HG02884 (cell line): ENCODE results near the gene TMEM161A.

Experiments used
- ATAC-seq: cut with Tn5 transposase; IDR thresholded peaks from one replicate; pipeline ENCODE4 v1.9.1; 2021; ENCODE audit warnings: mild to moderate bottlenecking, moderate library complexity; ENCODE audit not compliant: unreplicated experiment

The TMEM161A gene

DNA sequence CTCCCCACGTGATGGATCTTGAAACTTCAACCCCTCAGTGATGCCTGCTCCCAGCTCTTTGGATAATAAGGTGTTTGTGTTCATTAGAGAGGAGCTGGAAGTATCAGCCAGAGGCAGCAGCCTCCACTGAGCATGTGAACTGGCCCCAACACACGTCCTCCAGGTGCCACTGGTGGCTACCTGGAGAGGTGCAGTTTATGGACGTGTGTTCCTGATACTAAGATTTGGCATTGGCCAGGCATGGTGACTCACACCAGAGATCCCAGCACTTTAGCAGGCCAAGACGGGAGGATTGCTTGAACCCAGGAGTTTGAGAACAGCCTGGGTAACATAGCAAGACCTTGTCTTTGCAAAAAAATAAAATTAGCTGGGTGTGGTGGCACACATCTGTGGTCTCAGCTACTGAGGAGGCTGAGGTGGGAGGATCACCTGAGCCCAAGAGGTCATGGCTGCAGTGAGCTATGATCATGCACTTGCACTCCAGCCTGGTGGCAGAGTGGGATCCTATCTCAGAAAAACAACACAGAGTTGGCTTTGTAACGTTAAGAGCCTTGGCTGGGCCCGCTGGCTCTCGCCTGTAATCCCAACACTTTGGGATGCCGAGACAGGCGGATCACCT, 40.1 kb downstream of the TMEM161A start:
- no peak for ATAC-seq

DNA sequence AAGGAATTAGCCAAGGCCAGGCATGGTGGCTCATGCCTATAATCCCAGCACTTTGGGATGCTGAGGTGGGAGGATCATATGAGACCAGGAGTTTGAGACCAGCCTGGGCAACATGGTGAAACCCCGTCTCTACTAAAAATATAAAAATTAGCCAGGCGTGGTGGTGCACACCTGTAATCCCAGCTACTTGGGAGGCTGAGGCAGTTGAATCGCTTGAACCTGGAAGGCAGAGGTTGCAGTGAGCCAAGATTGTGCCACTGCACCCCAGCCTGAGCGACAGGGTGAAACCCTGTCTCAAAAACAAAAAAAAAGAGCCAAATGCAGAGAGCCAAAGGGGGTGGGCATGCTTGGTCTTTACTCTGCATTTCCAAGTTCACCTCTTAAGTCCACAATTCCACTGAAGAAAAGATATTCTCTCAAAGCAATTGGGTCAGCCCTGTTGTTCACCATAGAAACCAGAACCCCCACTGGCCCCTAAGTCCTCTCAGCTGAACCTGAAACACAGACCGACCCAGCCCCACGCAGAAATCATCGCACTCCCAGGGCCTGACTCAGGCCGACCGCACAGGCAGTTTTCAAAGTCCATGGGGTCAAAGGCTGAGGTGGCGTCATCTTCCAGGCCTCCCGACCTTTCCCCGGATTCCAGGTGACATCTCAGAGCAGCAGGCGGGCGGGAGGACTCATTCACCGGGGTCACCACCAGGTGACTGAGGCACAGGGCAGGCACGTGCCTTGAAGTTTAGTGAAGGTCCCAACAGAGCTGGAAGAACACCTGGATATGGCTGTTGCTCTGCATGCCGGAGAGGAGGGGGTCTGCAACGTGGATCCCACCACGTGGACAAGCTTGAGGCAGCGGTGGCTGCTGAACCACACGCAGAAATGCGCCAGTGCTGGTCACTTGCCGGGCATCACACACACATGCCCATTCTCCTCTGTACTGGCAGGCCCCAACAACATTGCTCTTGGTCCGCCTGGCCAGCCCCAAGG, 41.3 kb downstream of the TMEM161A start:
- ATAC-seq, result no peak

DNA sequence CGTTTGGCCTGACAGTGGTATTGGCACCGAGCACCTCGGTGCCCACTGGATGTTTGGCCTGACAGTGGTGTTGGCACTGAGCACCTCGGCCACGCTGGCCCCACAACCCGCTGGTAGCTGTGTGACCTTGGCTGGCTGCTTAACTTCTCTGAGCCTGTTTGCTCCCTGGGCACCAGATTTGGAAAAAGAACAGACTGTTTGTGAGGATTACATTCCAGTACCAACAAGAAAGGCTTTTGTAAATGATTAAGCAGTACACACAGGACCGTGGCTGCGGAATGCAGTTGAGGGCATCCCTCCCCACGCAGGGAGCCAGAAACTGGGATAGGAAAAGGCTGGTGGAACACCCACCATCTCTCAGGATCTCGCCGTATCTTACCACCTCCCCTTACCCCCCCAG, 42.6 kb downstream of the TMEM161A start:
- no peak for ATAC-seq

DNA sequence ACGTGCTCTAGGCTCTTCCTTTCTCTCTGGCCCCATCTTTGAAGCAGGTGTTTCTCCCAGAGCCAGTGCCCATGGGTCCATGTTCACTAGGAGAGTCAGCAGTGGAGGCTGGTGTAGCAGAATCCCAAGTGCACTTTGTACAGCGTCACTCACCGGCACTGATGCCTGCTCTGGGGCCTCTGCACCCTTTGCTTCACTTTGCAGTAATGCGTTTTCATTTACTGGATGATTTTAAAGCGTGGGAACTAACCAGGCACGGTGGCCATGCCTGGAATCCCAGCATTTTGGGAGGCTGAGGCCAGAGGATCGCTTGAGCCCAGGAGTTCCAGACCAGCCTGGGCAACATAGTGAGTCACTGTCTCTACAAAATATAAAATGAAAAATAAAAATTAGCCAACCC, 43.8 kb downstream of the TMEM161A start:
- no peak for ATAC-seq

DNA sequence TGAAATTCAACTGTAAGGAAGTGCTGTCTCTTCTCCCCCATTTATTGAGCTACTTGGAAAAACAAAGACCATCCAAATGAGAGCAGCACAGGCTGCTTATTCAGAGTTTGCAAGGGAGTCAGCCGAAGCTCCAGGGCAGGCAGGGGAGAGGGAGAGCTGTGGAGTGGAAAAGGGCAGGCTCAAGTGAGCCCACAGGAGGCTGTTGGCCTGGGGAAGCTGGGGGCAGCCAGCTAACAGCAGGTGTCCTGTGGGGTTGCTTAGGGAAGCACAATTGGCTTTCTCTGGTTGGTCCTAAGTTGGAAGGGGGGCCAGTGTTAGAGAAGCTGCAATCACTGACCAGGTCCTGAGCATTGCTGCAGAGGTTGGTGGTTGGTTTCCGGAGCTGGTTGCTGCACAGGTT, 50.6 kb downstream of the TMEM161A start:
- no peak for ATAC-seq

DNA sequence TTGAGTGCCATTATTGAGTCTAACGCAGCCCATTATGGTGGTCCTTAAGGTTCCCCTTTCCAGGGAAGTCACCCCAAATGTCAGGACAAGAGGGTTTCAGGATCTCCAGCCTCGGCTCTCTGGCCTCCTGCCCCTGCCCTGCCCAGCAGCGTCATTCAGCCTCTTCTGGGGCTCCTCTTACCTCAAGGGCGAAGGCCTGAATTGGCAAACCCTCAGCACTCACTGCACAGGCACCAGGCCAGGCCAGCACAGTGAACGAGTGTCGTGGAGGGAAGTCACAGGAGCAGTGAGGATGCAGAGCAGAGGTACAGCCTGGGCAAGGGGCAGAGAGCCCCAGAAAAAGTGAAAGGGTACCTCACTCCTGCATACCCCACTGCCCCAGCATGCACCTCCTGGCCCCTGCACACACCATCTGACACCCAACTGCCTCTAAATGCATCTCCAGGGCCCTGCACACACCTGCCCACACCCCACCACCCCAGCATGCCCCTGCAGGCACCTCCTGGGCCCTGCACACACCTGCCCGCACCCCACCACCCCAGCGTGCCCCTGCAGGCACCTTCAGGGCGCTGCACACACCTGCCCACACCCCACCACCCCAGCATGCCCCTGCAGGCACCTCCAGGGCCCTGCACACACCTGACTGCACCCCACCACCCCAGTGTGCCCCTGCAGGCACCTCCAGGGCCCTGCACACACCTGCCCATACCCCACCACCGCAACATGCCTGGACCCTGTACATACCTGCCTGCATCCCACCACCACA, 54.7 kb downstream of the TMEM161A start:
- ATAC-seq, result no peak

DNA sequence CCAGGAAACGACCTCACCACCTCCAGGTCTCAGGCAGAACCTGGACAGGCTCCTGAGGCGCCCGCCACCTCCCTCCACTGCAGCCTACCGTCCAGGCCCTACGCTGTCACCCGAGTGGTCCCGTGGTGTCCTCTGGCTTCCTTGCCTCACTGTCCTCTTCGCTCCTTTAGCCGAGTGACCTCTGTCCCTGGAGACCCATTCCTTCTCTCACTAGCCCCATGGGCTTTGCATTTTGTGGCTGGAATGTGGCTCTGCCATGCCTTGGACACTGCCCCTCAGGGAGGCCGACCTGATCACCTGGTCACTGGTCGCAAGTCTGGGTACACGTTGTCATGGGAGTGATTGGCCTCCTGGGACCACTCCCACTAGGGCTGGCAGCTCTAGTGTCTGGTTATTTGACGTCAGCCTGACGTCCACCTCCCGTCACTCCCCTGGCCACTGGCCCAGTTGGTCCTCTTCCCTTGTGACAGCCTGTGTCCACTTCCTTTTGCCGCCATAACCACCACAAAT, 56.6 kb downstream of the TMEM161A start:
- ATAC-seq, result no peak

- no peak for ATAC-seq
Observed at GRCh38 chr19:19079571-19079970, 58.7 kb downstream of the TMEM161A start.

DNA sequence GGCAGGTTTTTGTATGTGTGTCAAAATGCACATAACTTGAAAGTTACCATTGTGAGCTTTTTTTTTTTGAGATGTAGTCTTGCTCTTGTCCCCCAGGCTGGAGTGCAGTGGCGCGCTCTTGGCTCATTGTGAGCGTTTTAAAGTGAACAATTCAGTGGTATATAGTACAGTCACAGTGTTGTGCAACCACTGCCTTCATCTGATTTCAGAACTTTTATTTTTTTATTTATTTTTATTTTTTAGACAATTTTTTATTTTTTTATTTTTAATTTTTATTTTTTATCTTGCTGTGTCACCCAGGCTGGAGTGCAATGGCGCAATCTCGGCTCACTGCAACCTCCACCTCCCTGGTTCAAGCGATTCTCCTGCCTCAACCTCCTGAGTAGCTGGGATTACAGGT, 59.5 kb downstream of the TMEM161A start:
- no peak for ATAC-seq

DNA sequence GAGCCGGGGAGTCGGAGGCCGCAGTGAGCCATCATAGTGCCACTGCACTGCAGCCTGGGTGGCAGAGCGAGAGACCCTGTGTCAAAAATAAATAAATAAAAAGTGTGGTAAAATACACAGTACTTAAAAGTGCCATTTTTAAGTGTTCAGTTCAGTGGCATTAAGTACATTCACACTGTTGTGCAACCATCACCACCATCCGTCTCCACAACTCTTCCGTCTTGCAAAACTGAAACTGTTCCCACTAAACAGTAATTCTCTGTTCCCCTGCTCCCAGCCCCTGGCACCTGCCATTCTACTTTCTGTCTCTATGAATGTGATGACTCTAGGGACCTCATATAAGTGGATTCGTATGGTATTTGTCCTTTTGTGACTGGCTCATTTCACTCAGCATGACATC, 61.2 kb downstream of the TMEM161A start:
- no peak for ATAC-seq

- no peak for ATAC-seq
Observed at GRCh38 chr19:19076476-19076875, 61.8 kb downstream of the TMEM161A start.

- ATAC-seq, result no peak
Observed at GRCh38 chr19:19075126-19075525, 63.2 kb downstream of the TMEM161A start.

- no peak for ATAC-seq
Observed at GRCh38 chr19:19074196-19074882, 63.9 kb downstream of the TMEM161A start.

GRCh38 chr19:19071897-19072296, 66.4 kb downstream of the TMEM161A start:
- no peak for ATAC-seq
